Stimulated activated CD8-positive, alpha-beta memory T cell treated with anti-CD3 and anti-CD28 coated beads, Interleukin-12 subunit alpha, Interleukin-12 subunit beta, amount 100 ng/mL, for 4 hours (primary cell): Measurements from ENCODE around the gene BTBD10.
"Not testable (repeated sequence)": the region's sequence is repeated elsewhere in the genome, so short reads cannot be mapped to it uniquely, and the experiment has no call there.

Experiments used
- DNase-seq: peaks from one replicate; pipeline ENCODE4 v3.0.0-alpha.2; 2020; ENCODE audit warnings: low read depth

BTBD10 gene

GRCh38 chr11:13440100-13440855, 22.7 kb downstream of the BTBD10 start:
- DNase-seq: no peak

- no peak for DNase-seq
These were observed 24.7 kb downstream of the BTBD10 start for GRCh38 chr11:13438291-13438690.

- not testable (repeated sequence) for DNase-seq
These were observed 26.2 kb downstream of the BTBD10 start for GRCh38 chr11:13436836-13437235.

- DNase-seq: no peak
These were observed 28.5 kb downstream of the BTBD10 start for GRCh38 chr11:13434247-13435205.

- no peak for DNase-seq
These were observed 29.6 kb downstream of the BTBD10 start for GRCh38 chr11:13433437-13433836.

- no peak for DNase-seq
These were observed 33.2 kb downstream of the BTBD10 start for GRCh38 chr11:13429836-13430235.

GRCh38 chr11:13429288-13429687, 33.7 kb downstream of the BTBD10 start:
- no peak for DNase-seq

GRCh38 chr11:13427440-13427839, 35.6 kb downstream of the BTBD10 start:
- DNase-seq: no peak

- DNase-seq: no peak
These were observed 39.6 kb downstream of the BTBD10 start for GRCh38 chr11:13423372-13423771.

- no peak for DNase-seq
These were observed 41.5 kb downstream of the BTBD10 start for GRCh38 chr11:13421561-13421960.

- DNase-seq: no peak
These were observed 47.8 kb downstream of the BTBD10 start for GRCh38 chr11:13415201-13415600.

- no peak for DNase-seq
These were observed 57.8 kb downstream of the BTBD10 start for GRCh38 chr11:13405220-13405619.

- not testable (repeated sequence) for DNase-seq
These were observed 64.7 kb downstream of the BTBD10 start for GRCh38 chr11:13398335-13398734.

- no peak for DNase-seq
These were observed 71.8 kb downstream of the BTBD10 start for GRCh38 chr11:13391217-13391616.

GRCh38 chr11:13388741-13389140, 74.3 kb downstream of the BTBD10 start:
- no peak for DNase-seq

GRCh38 chr11:13386567-13386966, 76.5 kb downstream of the BTBD10 start:
- DNase-seq: no peak

GRCh38 chr11:13384908-13385640, 77.9 kb downstream of the BTBD10 start:
- DNase-seq: no peak

GRCh38 chr11:13382751-13383150, 80.3 kb downstream of the BTBD10 start:
- no peak for DNase-seq

GRCh38 chr11:13380731-13381130, 82.3 kb downstream of the BTBD10 start:
- no peak for DNase-seq

- no peak for DNase-seq
These were observed 84.7 kb downstream of the BTBD10 start for GRCh38 chr11:13378316-13378715.

- no peak for DNase-seq
These were observed 86.2 kb downstream of the BTBD10 start for GRCh38 chr11:13376838-13377237.

- DNase-seq: no peak
These were observed 86.6 kb downstream of the BTBD10 start for GRCh38 chr11:13376402-13376801.
